ENCODE results near the gene KAZN. TPM values are rescaled to one million over a fixed set of nuclear protein-coding genes. Genes with fewer than 3 reads are reported as not detected.

The KAZN gene
- total and polyA plus RNA-seq, 2 donors (not counting 1 experiment from before 2014, with no cell fraction given) = 3.4 to 5.0 TPM

- Histone ChIP-seq H3K36me3 (ENCODE audit: control insufficient read depth, insufficient read depth, low read length) (no peaks in the 10 kb centered on the region), H3K27me3 (ENCODE audit: control insufficient read depth, insufficient read depth, low read length) (no peaks in the 10 kb centered on the region), H3K4me1 (ENCODE audit: control insufficient read depth, extremely low read depth, insufficient read depth, low read length) (no peaks in the 10 kb centered on the region), H4K20me1 (ENCODE audit: control insufficient read depth, extremely low read depth, insufficient read depth, low read length) (no peaks in the 10 kb centered on the region), H3K4me2 (ENCODE audit: extremely low read depth, insufficient read depth, low read length) (no peak overlapping the region), H3K9ac (ENCODE audit: insufficient read depth, low read length) (no peak overlapping the region), H2AFZ (ENCODE audit: low read length) (no peak overlapping the region), H3K4me3 (replicated peaks in 1 of 4; ENCODE audit: control extremely low read depth in 1 of 4, insufficient read depth in 1 of 4, low read depth in 3 of 4, low read length in 4 of 4) (no peak overlapping the region), H3K79me2 (ENCODE audit: control insufficient read depth, insufficient read depth, low read length) (no peaks in the 10 kb centered on the region), H3K9me3 (ENCODE audit: control insufficient read depth, insufficient read depth, low read depth, low read length) (no peaks in the 10 kb centered on the region), H3K27ac (ENCODE audit: insufficient read depth, low read length) (no peak overlapping the region)
- no peak for TF ChIP-seq CTCF (conservative IDR thresholded peaks at IDR 0.05 in 1 of 2, IDR thresholded peaks at IDR 0.05 in 1 of 2; ENCODE audit: low read depth in 1 of 2, low read length in 2 of 2)
- TF ChIP-seq EZH2 (IDR thresholded peaks at IDR 0.05; ENCODE audit: low read length, missing control alignments) = no peak
- DNase-seq (ENCODE audit: low read depth in 2 of 2) = no peak
These were observed 96.1 kb downstream of the KAZN start for GRCh38 chr1:14694589-14694988.

- no peak overlapping the region for H3K4me2 ChIP-seq (ENCODE audit: extremely low read depth, insufficient read depth, low read length)
- H3K27me3 ChIP-seq (ENCODE audit: control insufficient read depth, insufficient read depth, low read length) = no peaks in the 10 kb centered on the region
These were observed 98.3 kb downstream of the KAZN start for GRCh38 chr1:14696761-14697160.

GRCh38 chr1:14697353-14697752, 98.9 kb downstream of the KAZN start:
- no peaks in the 10 kb centered on the region for H3K9me3 ChIP-seq (ENCODE audit: control insufficient read depth, insufficient read depth, low read depth, low read length)
- no peak overlapping the region for H3K4me2 ChIP-seq (ENCODE audit: extremely low read depth, insufficient read depth, low read length)
- no peaks in the 10 kb centered on the region for H3K27me3 ChIP-seq (ENCODE audit: control insufficient read depth, insufficient read depth, low read length)
- H3K9ac ChIP-seq (ENCODE audit: insufficient read depth, low read length) = no peak overlapping the region
- no peak overlapping the region for H2AFZ ChIP-seq (ENCODE audit: low read length)
- H4K20me1 ChIP-seq (ENCODE audit: control insufficient read depth, extremely low read depth, insufficient read depth, low read length) = no peaks in the 10 kb centered on the region
- H3K27ac ChIP-seq (ENCODE audit: insufficient read depth, low read length) = no peak overlapping the region
- no peak overlapping the region for H3K4me3 ChIP-seq (replicated peaks in 1 of 4; ENCODE audit: control extremely low read depth in 1 of 4, insufficient read depth in 1 of 4, low read depth in 3 of 4, low read length in 4 of 4)
- TF ChIP-seq CTCF (conservative IDR thresholded peaks at IDR 0.05 in 1 of 2, IDR thresholded peaks at IDR 0.05 in 1 of 2; ENCODE audit: low read depth in 1 of 2, low read length in 2 of 2) (no peak), EZH2 (IDR thresholded peaks at IDR 0.05; ENCODE audit: low read length, missing control alignments) (no peak)
- H3K79me2 ChIP-seq (ENCODE audit: control insufficient read depth, insufficient read depth, low read length) = no peaks in the 10 kb centered on the region
- no peaks in the 10 kb centered on the region for H3K36me3 ChIP-seq (ENCODE audit: control insufficient read depth, insufficient read depth, low read length)
- DNase-seq (ENCODE audit: low read depth in 2 of 2) = no peak
- H3K4me1 ChIP-seq (ENCODE audit: control insufficient read depth, extremely low read depth, insufficient read depth, low read length) = no peaks in the 10 kb centered on the region

More at GRCh38 chr1:14696761-14697160, 98.3 kb downstream of the KAZN start:
- Histone ChIP-seq H3K36me3 (ENCODE audit: control insufficient read depth, insufficient read depth, low read length) (no peaks in the 10 kb centered on the region), H3K27ac (ENCODE audit: insufficient read depth, low read length) (no peak overlapping the region), H3K4me3 (replicated peaks in 1 of 4; ENCODE audit: control extremely low read depth in 1 of 4, insufficient read depth in 1 of 4, low read depth in 3 of 4, low read length in 4 of 4) (no peak overlapping the region), H3K4me1 (ENCODE audit: control insufficient read depth, extremely low read depth, insufficient read depth, low read length) (no peaks in the 10 kb centered on the region), H3K9me3 (ENCODE audit: control insufficient read depth, insufficient read depth, low read depth, low read length) (no peaks in the 10 kb centered on the region), H3K79me2 (ENCODE audit: control insufficient read depth, insufficient read depth, low read length) (no peaks in the 10 kb centered on the region), H3K9ac (ENCODE audit: insufficient read depth, low read length) (no peak overlapping the region), H2AFZ (ENCODE audit: low read length) (no peak overlapping the region), H4K20me1 (ENCODE audit: control insufficient read depth, extremely low read depth, insufficient read depth, low read length) (no peaks in the 10 kb centered on the region)
- DNase-seq (ENCODE audit: low read depth in 2 of 2) = no peak
- TF ChIP-seq EZH2 (IDR thresholded peaks at IDR 0.05; ENCODE audit: low read length, missing control alignments) (no peak), CTCF (conservative IDR thresholded peaks at IDR 0.05 in 1 of 2, IDR thresholded peaks at IDR 0.05 in 1 of 2; ENCODE audit: low read depth in 1 of 2, low read length in 2 of 2) (no peak)

Data from fibroblast of lung (primary cell).